ENCODE results near the gene ABHD15. TPM values are rescaled to one million over a fixed set of nuclear protein-coding genes. Genes with fewer than 3 reads are reported as not detected.

ABHD15 gene
- total and polyA plus RNA-seq, 2 donors (not counting 3 experiments of a cell fraction or from before 2014, with no cell fraction given) = 3.8 to 5.6 TPM

DNA sequence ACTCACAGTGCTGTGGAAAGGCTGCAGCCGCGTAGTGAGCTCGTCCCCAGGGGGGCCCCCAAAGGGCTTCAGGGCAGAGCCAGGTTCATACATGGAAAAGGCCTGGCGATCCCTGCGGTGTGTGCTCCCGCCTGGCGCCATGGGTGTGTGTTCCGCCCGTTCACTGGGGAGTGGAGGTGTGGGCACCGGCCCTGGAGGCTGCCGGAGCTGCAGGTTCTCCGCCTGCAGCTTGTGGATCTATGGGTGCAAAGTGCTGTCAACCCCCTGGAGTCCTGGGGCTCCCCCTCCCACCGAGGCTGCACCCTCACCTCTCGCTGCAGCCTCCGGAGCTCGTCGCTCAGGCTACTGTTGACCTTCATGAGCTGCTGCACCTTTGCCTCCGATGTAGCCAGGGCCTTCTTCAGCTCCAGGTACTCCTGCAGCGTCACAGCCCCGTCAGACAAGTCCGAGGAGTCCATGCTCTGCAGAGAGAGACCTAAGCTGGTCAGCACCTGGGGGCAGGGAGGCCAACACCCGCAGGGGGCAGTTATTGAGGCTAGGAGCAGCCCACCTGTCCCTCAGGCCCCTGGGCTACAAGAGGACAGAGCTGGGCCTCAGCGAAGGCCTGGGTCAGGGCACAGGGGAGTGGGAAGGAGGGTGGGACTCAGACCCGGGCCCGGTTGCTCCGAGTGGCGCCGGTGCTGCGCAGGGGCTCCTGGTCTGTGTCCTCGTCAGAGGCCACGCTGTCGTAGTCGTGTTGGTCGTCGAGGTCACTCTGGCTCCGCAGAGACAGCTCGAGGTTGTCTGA is 9.6 kb upstream of the ABHD15 start:
- H3K4me2 ChIP-seq (ENCODE audit: insufficient read depth, low read length) = no peak overlapping the region
- no peak for FAIRE-seq
- intact Hi-C loops (cut with micrococcal nuclease) (no loop called here), dilution Hi-C loops (cut with MboI; ENCODE audit: extremely low pct_ligation_motif_present, low sequenced_read_pairs) (no loop called here)
- H3K4me1 ChIP-seq (ENCODE audit: control insufficient read depth, extremely low read depth, insufficient read depth, low read length) = peaks cover 3% of the 10 kb centered on the region
- H3K27me3 ChIP-seq (ENCODE audit: control insufficient read depth in 2 of 2, insufficient read depth in 2 of 2, low read length in 2 of 2) = no peaks in the 10 kb centered on the region
- H3K4me3 ChIP-seq (replicated peaks in 1 of 3; ENCODE audit: insufficient read depth in 1 of 3, low read depth in 1 of 3, low read length in 3 of 3) = no peak overlapping the region
- no TSS peak for BruUV-seq (replicated peaks)
- H3K27ac ChIP-seq (ENCODE audit: insufficient read depth, low read depth, low read length) = no peak overlapping the region
- no peaks in the 10 kb centered on the region for H3K9me1 ChIP-seq (replicated peaks; ENCODE audit: control insufficient read depth, extremely low read depth, insufficient read depth, low read length)
- H4K20me1 ChIP-seq (replicated peaks; ENCODE audit: control insufficient read depth, extremely low read depth, insufficient read depth, low read length) = no peaks in the 10 kb centered on the region
- no peaks in the 10 kb centered on the region for H3K9me3 ChIP-seq (replicated peaks; ENCODE audit: control insufficient read depth, insufficient read depth, low read length)
- no peak overlapping the region for H3K9ac ChIP-seq (replicated peaks; ENCODE audit: extremely low read depth, insufficient read depth, low read length)
- H3K36me3 ChIP-seq (ENCODE audit: control insufficient read depth in 2 of 2, extremely low read depth in 1 of 2, insufficient read depth in 2 of 2, low read length in 2 of 2) = peaks cover 23 to 57% of the 10 kb centered on the region in 2 experiments
- ChIA-PET CTCF (interaction anchor here (1.1 to 9.4 kb wide), 6 partner anchors 16 to 517 kb away, joined by 3 to 152 read pairs (median 8); partner anchors contain the start of gene ANKRD13B), POLR2A (no interaction called here)
- DNase-seq (ENCODE audit: low read depth, low spot score) = no peak
- H3K79me2 ChIP-seq (ENCODE audit: control insufficient read depth, insufficient read depth, low read length) = peaks cover 3% of the 10 kb centered on the region
- no peak overlapping the region for H2AFZ ChIP-seq (ENCODE audit: low read depth, low read length)
- TF ChIP-seq, protein P1, sequence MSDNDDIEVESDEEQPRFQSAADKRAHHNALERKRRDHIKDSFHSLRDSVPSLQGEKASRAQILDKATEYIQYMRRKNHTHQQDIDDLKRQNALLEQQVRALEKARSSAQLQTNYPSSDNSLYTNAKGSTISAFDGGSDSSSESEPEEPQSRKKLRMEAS (IDR thresholded peaks at IDR 0.05; ENCODE audit: insufficient read depth, insufficient read length) = no peak
- TF ChIP-seq POLR2A (IDR thresholded peaks at IDR 0.05; ENCODE audit: low read depth, low read length) (no peak), EZH2 (IDR thresholded peaks at IDR 0.05; ENCODE audit: borderline replicate concordance, low read depth, low read length, severe bottlenecking) (no peak), POLR2AphosphoS5 (IDR thresholded peaks at IDR 0.05; ENCODE audit: insufficient read depth, low read depth, low read length) (no peak), FOS (IDR thresholded peaks at IDR 0.05; ENCODE audit: borderline replicate concordance, insufficient read depth, low read length) (no peak), GATA2 (IDR thresholded peaks at IDR 0.05; ENCODE audit: insufficient read depth, insufficient read length, low read depth, low read length) (no peak), JUN (IDR thresholded peaks at IDR 0.05; ENCODE audit: borderline replicate concordance, insufficient read depth, insufficient read length, low read depth) (no peak), MYC (IDR thresholded peaks at IDR 0.05; ENCODE audit: low read depth, low read length) (no peak)
- TF ChIP-seq, protein P2, sequence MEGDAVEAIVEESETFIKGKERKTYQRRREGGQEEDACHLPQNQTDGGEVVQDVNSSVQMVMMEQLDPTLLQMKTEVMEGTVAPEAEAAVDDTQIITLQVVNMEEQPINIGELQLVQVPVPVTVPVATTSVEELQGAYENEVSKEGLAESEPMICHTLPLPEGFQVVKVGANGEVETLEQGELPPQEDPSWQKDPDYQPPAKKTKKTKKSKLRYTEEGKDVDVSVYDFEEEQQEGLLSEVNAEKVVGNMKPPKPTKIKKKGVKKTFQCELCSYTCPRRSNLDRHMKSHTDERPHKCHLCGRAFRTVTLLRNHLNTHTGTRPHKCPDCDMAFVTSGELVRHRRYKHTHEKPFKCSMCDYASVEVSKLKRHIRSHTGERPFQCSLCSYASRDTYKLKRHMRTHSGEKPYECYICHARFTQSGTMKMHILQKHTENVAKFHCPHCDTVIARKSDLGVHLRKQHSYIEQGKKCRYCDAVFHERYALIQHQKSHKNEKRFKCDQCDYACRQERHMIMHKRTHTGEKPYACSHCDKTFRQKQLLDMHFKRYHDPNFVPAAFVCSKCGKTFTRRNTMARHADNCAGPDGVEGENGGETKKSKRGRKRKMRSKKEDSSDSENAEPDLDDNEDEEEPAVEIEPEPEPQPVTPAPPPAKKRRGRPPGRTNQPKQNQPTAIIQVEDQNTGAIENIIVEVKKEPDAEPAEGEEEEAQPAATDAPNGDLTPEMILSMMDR (IDR thresholded peaks at IDR 0.05; ENCODE audit: extremely low read depth in 1 of 2, insufficient read depth in 1 of 2, low read depth in 1 of 2, low read length in 2 of 2) = no peak

Measured in endothelial cell of umbilical vein (primary cell).